ENCODE data around the gene EVPLL.
"Not testable (repeated sequence)": the region's sequence is repeated elsewhere in the genome, so short reads cannot be mapped to it uniquely, and the experiment has no call there.

The EVPLL gene

DNA sequence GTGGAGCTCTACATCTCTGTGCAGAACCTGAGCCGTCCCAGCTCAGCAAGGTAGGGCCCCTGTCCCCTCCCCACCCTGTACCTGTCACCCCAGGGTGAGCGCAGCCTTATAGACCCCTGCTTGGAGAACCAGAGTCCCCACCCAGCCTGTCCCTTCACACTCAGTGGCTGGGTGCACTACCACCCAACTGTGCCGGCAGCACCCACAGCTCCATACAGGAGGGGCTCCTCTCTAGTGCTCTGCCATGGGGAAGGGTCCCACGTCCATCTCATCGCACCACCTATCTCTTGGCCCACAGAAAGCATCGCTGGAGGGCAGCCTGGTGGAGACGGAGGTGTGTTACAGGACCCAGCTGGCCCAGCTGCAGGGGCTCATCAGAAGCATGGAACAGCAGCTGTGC, 45.4 kb downstream of the EVPLL start:
- DNase-seq: not testable (repeated sequence)

DNA sequence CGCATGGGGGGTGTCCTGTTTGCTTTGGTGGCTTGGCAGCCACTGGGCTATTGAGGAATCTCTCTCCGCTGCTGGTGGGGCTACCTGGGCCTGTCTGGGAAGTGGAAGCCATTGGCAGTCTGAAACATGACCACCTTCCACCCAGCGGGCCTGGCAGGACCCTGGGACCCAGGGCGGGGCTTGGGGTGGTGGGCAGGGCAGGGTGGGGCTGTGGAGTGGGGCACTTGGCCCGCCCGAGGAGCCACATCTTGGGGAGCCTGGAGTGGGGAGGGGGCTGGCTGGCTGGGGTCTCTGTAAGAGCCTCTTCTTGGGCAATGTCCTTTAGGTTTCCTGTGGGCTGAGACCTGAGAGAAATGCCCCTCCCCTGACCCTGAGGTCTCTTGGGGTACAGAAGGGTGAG, 48.0 kb downstream of the EVPLL start:
- not testable (repeated sequence) for DNase-seq

DNA sequence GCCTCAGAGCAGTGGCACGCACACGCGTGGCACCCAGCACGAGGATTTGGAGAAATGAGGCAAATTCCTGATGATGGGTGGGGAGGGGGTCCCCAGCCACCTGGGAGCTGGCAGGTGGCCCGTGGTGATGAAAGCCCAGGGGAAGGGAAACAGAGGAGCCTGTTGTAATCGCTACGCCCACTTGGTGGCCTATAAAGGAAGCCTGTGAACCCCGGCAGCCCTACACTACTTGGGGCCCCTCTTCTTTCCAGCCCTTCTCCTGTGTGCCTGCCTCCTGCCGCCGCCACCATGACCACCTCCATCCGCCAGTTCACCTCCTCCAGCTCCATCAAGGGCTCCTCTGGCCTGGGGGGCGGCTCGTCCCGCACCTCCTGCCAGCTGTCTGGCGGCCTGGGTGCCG, 49.1 kb downstream of the EVPLL start:
- not testable (repeated sequence) for DNase-seq

DNA sequence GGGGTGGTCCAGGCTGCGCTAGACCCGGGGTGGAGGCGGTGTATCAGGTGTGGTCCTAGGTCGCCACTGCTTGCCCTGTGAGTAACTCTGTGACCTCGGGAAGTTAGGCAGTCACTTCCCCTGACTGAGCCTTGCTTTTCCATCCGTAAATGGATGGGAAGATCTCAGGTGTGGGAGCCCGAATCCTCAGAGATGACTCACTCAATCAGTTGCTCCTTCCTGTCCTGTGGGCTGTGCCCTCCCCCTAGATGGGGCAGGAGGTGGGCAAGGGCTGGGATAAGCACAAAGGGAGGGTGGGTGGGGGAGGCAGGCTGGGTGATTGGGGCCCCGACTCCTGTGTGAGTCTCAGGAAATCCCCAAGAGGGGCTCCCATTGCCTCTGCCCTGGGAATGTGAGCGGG, 54.6 kb downstream of the EVPLL start:
- DNase-seq: not testable (repeated sequence)

All from hypothalamus (tissue), 51 donors.